ENCODE data around the gene YPEL1.

YPEL1 gene, protein sequence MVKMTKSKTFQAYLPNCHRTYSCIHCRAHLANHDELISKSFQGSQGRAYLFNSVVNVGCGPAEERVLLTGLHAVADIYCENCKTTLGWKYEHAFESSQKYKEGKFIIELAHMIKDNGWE

GRCh38 chr22:21735200-21736083 is at the start of gene YPEL1:
Gene YPEL1, minus strand, starts transcription at chr22:21735794. Its CDS starts 25,050 bp downstream, at chr22:21710744.
- Mint-ChIP-seq H3K36me3 (no peaks in the 10 kb centered on the region), H3K27me3 (no peaks in the 10 kb centered on the region), H3K9me3 (no peaks in the 10 kb centered on the region), H3K27ac (no peak within 1 kb of the TSS), H3K4me3 (peak within 1 kb of the TSS; percentile 89), H3K4me1 (peaks cover 16% of the 10 kb centered on the region)

GRCh38 chr22:21780259-21780658 is 44.7 kb upstream of the YPEL1 start:
- H3K27me3 Mint-ChIP-seq: no peaks in the 10 kb centered on the region
- H3K27ac Mint-ChIP-seq: no peak overlapping the region
- H3K4me1 Mint-ChIP-seq: peaks cover 6% of the 10 kb centered on the region
- H3K9me3 Mint-ChIP-seq: no peaks in the 10 kb centered on the region
- H3K4me3 Mint-ChIP-seq: no peak overlapping the region
- peaks cover 15% of the 10 kb centered on the region for H3K36me3 Mint-ChIP-seq

DNA sequence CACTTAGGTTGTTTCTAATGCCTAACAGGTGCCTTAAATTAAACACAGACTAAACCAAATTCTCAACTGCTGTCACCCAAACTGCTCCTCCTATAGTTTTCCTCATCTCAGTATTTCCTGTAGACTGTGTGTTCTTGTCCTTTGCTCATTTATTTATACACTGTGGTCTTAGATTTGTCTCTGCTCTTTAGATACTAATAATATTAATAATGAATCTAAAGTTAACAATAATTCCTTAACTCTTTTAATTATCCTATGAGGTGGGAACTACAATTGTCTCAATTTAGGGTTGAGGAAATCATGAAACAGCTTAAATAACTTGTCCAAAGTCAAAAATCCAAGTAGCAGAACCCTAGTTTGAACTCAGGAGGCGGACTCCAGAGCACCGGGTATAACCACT is 43.9 kb upstream of the YPEL1 start:
- no peak overlapping the region for H3K27ac Mint-ChIP-seq
- no peak overlapping the region for H3K4me3 Mint-ChIP-seq
- no peaks in the 10 kb centered on the region for H3K9me3 Mint-ChIP-seq
- no peaks in the 10 kb centered on the region for H3K27me3 Mint-ChIP-seq
- H3K4me1 Mint-ChIP-seq: peaks cover 6% of the 10 kb centered on the region
- H3K36me3 Mint-ChIP-seq: peaks cover 10% of the 10 kb centered on the region

DNA sequence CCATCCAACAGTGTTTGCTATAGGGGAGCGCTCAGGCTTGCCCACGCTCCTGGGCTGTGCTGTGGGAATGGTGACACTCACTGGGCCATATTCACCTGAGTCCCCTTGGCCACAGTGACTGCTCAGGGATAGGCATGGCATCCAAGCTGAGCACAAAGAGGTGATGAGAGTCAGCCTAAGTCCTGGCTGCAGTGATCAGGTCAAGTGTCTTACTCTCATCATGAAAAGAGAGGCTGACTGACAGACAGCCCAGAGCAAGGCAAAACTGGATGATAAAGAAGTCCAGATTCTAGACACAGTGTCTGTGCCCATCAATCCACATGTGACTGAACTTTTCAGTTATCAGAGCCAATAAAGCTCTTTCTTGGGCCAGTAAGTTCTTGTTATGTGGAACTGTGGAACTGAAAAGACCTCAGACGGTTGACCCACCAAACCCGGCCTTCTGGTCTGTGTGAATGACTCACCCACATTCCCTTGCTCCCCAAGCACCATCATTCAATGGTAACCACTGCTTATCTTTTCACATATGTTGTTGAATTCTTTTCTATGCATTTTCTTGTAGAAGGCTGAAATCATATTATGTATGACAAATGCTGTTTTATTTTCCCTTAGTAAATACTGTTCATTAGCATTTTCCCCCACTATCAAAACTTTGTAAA is 43.2 kb upstream of the YPEL1 start:
- Mint-ChIP-seq H3K27ac (no peak overlapping the region), H3K36me3 (peaks cover 8% of the 10 kb centered on the region), H3K27me3 (no peaks in the 10 kb centered on the region), H3K9me3 (no peaks in the 10 kb centered on the region), H3K4me1 (peaks cover 6% of the 10 kb centered on the region), H3K4me3 (no peak overlapping the region)

DNA sequence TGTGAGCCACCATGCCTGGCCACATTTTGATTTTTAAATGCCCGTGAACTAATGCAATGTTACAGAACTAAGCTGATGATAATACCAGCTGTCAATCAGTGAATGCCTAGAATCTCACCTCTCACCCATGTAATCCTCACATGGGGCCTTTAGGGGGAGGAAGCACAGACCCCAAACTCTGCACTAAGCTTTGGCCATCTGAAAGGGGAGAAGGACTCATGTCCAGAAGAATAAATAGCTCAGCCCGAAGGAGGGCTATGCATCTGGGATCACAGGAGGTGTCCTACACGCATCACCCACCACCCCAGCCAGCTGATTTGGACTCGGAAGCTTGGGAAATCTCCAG is 36.0 kb upstream of the YPEL1 start:
- Mint-ChIP-seq H3K4me3 (no peak overlapping the region), H3K36me3 (peaks cover 6% of the 10 kb centered on the region), H3K27ac (no peak overlapping the region), H3K27me3 (no peaks in the 10 kb centered on the region), H3K9me3 (no peaks in the 10 kb centered on the region), H3K4me1 (peaks cover 23% of the 10 kb centered on the region)

- Mint-ChIP-seq H3K9me3 (no peaks in the 10 kb centered on the region), H3K36me3 (peaks cover 12% of the 10 kb centered on the region), H3K27ac (no peak overlapping the region), H3K4me3 (peak overlapping the region; percentile 15), H3K27me3 (no peaks in the 10 kb centered on the region), H3K4me1 (peaks cover 34% of the 10 kb centered on the region)
Observed at GRCh38 chr22:21768435-21768834, 32.8 kb upstream of the YPEL1 start.

DNA sequence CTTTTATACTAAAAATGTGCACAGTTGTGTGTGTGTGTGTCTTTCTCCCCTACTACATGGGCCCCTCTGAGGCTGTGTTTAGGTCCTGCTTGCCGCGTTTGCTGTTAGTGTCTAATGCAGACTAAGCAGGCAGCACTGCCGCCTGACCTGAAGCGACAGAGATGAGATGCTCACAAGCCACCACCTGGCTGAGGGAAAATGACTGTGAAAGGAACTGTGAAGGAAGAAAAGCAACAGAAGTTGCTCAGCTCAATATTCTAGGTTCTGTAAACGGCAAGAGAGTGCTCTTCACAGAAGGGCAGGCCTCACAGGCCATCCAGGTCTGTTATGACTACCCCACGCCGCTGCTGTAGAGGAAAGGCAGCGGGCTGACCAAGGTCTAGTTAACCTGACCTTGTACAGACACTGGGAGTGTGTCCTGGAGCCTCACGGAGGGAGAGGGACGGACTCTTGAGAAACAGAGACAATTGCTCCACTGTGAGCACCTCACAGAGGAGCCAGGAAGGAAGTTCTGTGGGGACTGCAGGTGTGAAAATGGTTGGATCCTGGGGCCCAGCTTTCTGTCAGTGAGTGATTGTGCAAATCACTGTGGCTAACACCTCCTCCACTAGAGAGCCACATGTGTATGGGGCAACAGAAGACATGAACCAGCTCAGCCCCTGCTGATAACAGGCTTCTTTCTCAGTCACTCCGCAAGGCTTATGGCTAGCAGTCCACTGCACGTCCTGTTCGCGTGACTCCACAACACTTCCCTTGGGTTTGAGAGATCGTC is 31.3 kb upstream of the YPEL1 start:
- Mint-ChIP-seq H3K27ac (no peak overlapping the region), H3K36me3 (peaks cover 9% of the 10 kb centered on the region), H3K4me3 (no peak overlapping the region), H3K27me3 (no peaks in the 10 kb centered on the region), H3K9me3 (no peaks in the 10 kb centered on the region), H3K4me1 (peaks cover 38% of the 10 kb centered on the region)

- Mint-ChIP-seq H3K27me3 (no peaks in the 10 kb centered on the region), H3K4me3 (no peak overlapping the region), H3K36me3 (peaks cover 9% of the 10 kb centered on the region), H3K4me1 (peaks cover 38% of the 10 kb centered on the region), H3K27ac (no peak overlapping the region), H3K9me3 (no peaks in the 10 kb centered on the region)
Observed at GRCh38 chr22:21765909-21766529, 30.4 kb upstream of the YPEL1 start.

- no peaks in the 10 kb centered on the region for H3K27me3 Mint-ChIP-seq
- H3K36me3 Mint-ChIP-seq: peaks cover 9% of the 10 kb centered on the region
- no peak overlapping the region for H3K27ac Mint-ChIP-seq
- no peak overlapping the region for H3K4me3 Mint-ChIP-seq
- no peaks in the 10 kb centered on the region for H3K9me3 Mint-ChIP-seq
- H3K4me1 Mint-ChIP-seq: peaks cover 38% of the 10 kb centered on the region
Observed at GRCh38 chr22:21764038-21764804, 28.6 kb upstream of the YPEL1 start.

DNA sequence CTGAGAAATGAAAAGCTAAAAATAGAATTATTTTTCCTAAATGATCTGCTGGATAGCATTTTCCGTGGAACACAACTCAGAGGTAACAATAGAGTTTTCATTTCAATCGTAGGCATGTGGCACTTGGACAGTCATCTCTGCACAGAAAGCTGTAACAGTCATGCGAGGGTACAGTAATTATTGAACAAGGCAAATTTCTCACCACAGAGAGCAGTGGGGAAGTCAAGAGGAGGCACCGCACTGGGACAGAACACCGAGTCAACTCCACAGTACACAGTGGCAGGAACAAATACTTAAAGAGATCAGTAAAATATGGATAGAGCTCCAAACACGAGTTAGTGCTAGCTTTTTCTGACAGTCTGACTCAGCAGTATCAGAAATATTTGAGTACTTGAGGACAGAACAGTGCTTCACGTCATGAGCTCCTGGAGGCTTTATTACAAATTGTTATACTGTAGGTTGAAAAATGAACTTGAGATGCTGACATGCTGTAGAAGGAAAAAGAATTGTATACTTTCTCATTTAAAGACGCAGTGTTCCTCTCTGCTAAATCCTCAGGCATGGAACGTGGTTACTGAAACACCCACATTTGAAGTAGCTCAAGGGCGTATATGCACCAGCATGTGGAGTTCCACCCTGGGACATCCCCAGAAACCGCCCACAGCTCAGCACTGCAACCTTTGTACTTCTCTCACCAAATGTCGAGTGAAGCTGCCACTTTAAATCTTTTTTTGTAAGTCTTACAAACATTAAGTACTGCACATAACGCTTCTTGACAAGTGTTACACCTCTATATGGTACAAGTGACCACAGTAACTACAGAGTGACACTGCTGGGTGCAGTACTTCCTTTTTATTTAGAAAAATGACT is 27.4 kb upstream of the YPEL1 start:
- H3K4me1 Mint-ChIP-seq: peaks cover 32% of the 10 kb centered on the region
- no peaks in the 10 kb centered on the region for H3K27me3 Mint-ChIP-seq
- H3K9me3 Mint-ChIP-seq: no peaks in the 10 kb centered on the region
- peak overlapping the region; percentile 37 for H3K27ac Mint-ChIP-seq
- H3K4me3 Mint-ChIP-seq: no peak overlapping the region
- peaks cover 9% of the 10 kb centered on the region for H3K36me3 Mint-ChIP-seq

DNA sequence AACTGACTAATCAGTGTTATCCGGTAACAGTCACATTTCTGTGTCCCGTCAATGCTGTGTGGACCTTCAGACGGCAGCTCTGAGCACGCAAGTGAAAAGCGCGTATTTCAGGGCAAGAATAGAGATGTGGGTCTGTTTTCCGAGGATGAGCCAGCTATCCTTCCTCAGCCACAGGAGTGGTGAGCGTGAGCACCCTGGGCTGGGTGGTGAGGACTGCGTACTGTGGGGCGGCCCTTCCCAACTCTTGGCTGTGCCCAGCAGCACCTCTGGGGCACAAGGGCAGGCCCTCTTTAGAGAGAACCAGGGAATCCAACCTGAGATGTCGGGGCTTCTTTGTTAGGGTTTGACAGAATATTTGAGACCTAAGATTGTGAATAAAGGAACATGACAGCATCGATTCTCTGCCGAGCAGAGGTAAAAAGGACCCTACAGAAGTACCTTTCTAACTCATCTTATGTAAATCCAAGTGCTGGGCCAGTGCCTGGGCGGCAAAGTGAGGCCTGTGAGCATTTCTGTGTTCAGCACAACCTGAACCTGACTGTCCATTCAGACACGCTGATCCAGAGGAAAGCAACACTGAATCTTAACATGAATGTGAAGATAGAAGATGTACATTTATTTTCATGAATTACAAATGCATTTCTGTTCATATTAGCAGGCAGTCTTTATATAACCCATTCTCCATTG is 26.5 kb upstream of the YPEL1 start:
- no peaks in the 10 kb centered on the region for H3K9me3 Mint-ChIP-seq
- H3K4me1 Mint-ChIP-seq: peaks cover 25% of the 10 kb centered on the region
- H3K27me3 Mint-ChIP-seq: no peaks in the 10 kb centered on the region
- H3K27ac Mint-ChIP-seq: peak overlapping the region; percentile 37
- H3K36me3 Mint-ChIP-seq: peaks cover 9% of the 10 kb centered on the region
- no peak overlapping the region for H3K4me3 Mint-ChIP-seq

- no peaks in the 10 kb centered on the region for H3K27me3 Mint-ChIP-seq
- H3K4me1 Mint-ChIP-seq: peaks cover 17% of the 10 kb centered on the region
- H3K27ac Mint-ChIP-seq: no peak overlapping the region
- H3K36me3 Mint-ChIP-seq: peaks cover 9% of the 10 kb centered on the region
- H3K4me3 Mint-ChIP-seq: no peak overlapping the region
- no peaks in the 10 kb centered on the region for H3K9me3 Mint-ChIP-seq
Observed at GRCh38 chr22:21761086-21761485, 25.5 kb upstream of the YPEL1 start.

- H3K9me3 Mint-ChIP-seq: no peaks in the 10 kb centered on the region
- peaks cover 17% of the 10 kb centered on the region for H3K4me1 Mint-ChIP-seq
- peaks cover 9% of the 10 kb centered on the region for H3K36me3 Mint-ChIP-seq
- peak overlapping the region; percentile 47 for H3K27ac Mint-ChIP-seq
- no peaks in the 10 kb centered on the region for H3K27me3 Mint-ChIP-seq
- no peak overlapping the region for H3K4me3 Mint-ChIP-seq
Observed at GRCh38 chr22:21760640-21761039, 25.0 kb upstream of the YPEL1 start.
